ENCODE results near the gene INCENP.

- TF ChIP-seq, protein P1, sequence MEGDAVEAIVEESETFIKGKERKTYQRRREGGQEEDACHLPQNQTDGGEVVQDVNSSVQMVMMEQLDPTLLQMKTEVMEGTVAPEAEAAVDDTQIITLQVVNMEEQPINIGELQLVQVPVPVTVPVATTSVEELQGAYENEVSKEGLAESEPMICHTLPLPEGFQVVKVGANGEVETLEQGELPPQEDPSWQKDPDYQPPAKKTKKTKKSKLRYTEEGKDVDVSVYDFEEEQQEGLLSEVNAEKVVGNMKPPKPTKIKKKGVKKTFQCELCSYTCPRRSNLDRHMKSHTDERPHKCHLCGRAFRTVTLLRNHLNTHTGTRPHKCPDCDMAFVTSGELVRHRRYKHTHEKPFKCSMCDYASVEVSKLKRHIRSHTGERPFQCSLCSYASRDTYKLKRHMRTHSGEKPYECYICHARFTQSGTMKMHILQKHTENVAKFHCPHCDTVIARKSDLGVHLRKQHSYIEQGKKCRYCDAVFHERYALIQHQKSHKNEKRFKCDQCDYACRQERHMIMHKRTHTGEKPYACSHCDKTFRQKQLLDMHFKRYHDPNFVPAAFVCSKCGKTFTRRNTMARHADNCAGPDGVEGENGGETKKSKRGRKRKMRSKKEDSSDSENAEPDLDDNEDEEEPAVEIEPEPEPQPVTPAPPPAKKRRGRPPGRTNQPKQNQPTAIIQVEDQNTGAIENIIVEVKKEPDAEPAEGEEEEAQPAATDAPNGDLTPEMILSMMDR (IDR thresholded peaks at IDR 0.05), result no peak
- no peak for TF ChIP-seq POLR2A (IDR thresholded peaks at IDR 0.05)
Observed at GRCh38 chr11:62128835-62129234, 5.0 kb downstream of the INCENP start.

All from heart left ventricle (tissue), 13 donors.